ENCODE data around the gene TENM4. TPM values are rescaled to one million over a fixed set of nuclear protein-coding genes. Genes with fewer than 3 reads are reported as not detected.

TENM4 gene
- total and polyA plus RNA-seq, 5 experiments from 2014 or later: not detected

Small RNAs within 50 kb of the gene (microRNA-seq; reads per million reads assigned to microRNA genes)
- not detected for gene MIR5579 (ENCODE audit: borderline microRNAs expressed)
- gene MIR708 (ENCODE audit: borderline microRNAs expressed): 7.9 reads per million, percentile 24 among the genes with 10 or more reads in this experiment

All from naive thymus-derived CD8-positive, alpha-beta T cell (primary cell).